Endothelial cell of umbilical vein (primary cell): ENCODE measurements around the gene SEZ6L2. TPM values are rescaled to one million over a fixed set of nuclear protein-coding genes. Genes with fewer than 3 reads are reported as not detected.

ENCODE experiments used
- BruUV-seq: library from RNA; stranded (reverse); fragments of 400-500 nt; replicated peaks from 2 replicates; lab custom pipeline; 2021; lab: Mats Ljungman, UMichigan
- CTCF ChIA-PET: fragments of 300-600, 350-600 bp; sonication (Branson Sonifier 250); formaldehyde crosslinking; loops from one replicate; lab custom pipeline; 2021; ENCODE audit warnings: antibody characterized with exemption, inconsistent platforms; lab: Charles Lee
- POLR2A ChIA-PET: fragments of 300-600, 350-600 bp; sonication (Branson Sonifier 250); formaldehyde crosslinking; loops from one replicate; lab custom pipeline; 2021; ENCODE audit warnings: antibody characterized with exemption, inconsistent platforms; lab: Charles Lee
- DNase-seq: peaks from one replicate; pipeline ENCODE4 v3.0.0-alpha.2; 2011; ENCODE audit warnings: low read depth, low spot score
- FAIRE-seq: peaks from 2 replicates; lab custom pipeline; 2011; peaks lifted over from hg19 to GRCh38; lab: Jason Lieb, UNC
- H2AFZ ChIP-seq: 2 replicates; pipeline ENCODE4 v1.6.0; 2012; ENCODE audit warnings: low read depth, low read length, control low read depth, inconsistent platforms
- H3K27ac ChIP-seq: 2 replicates; pipeline ENCODE4 v1.5.1; 2011; ENCODE audit warnings: low read depth, mild to moderate bottlenecking, control low read depth, low read length, moderate library complexity; ENCODE audit not compliant: insufficient read depth
- H3K27me3 ChIP-seq, 2 experiments: 2 replicates each; pipeline versions ENCODE4 v1.6.0 to v1.6.1; 2011; ENCODE audit warnings: low read length in 2 of 2, mixed read lengths in 1 of 2; ENCODE audit not compliant: control insufficient read depth in 2 of 2, insufficient read depth in 2 of 2
- H3K36me3 ChIP-seq, 2 experiments: 2 replicates in 1 of 2; 3 replicates in 1 of 2; pipeline ENCODE4 v1.5.1; 2011; ENCODE audit warnings: low read length in 2 of 2, mild to moderate bottlenecking in 1 of 2, moderate library complexity in 1 of 2; ENCODE audit not compliant: control insufficient read depth in 2 of 2, insufficient read depth in 2 of 2; ENCODE audit errors: extremely low read depth in 1 of 2
- H3K4me1 ChIP-seq: 3 replicates; pipeline ENCODE4 v1.5.1; 2011; ENCODE audit warnings: mild to moderate bottlenecking, low read length; ENCODE audit not compliant: control insufficient read depth, insufficient read depth; ENCODE audit errors: extremely low read depth
- H3K4me2 ChIP-seq: 2 replicates; pipeline ENCODE4 v1.6.1; 2011; ENCODE audit warnings: low read length, control low read depth, mixed read lengths; ENCODE audit not compliant: insufficient read depth
- H3K4me3 ChIP-seq, 3 experiments: fragments of 200-600 bp in 1 of 3; sonication (generic), shearing (Covaris generic) in 1 of 3; replicated peaks in 1 of 3; 2 replicates each; pipeline ENCODE4 v1.5.1; 2011 to 2016; ENCODE audit warnings: control low read depth in 3 of 3, low read length in 3 of 3, mild to moderate bottlenecking in 2 of 3, inconsistent platforms in 1 of 3, low read depth in 1 of 3, moderate library complexity in 1 of 3; ENCODE audit not compliant: insufficient read depth in 1 of 3
- H3K79me2 ChIP-seq: 2 replicates; pipeline ENCODE4 v1.6.0; 2012; ENCODE audit warnings: low read length, inconsistent platforms; ENCODE audit not compliant: control insufficient read depth, insufficient read depth
- H3K9ac ChIP-seq: replicated peaks from 2 replicates; pipeline ENCODE3; 2011; ENCODE audit warnings: low read length, control low read depth; ENCODE audit not compliant: insufficient read depth; ENCODE audit errors: extremely low read depth
- H3K9me1 ChIP-seq: replicated peaks from 3 replicates; pipeline ENCODE4 v1.6.0; 2011; ENCODE audit warnings: mild to moderate bottlenecking, low read length; ENCODE audit not compliant: control insufficient read depth, insufficient read depth; ENCODE audit errors: extremely low read depth
- H3K9me3 ChIP-seq: replicated peaks from 2 replicates; pipeline ENCODE4 v1.5.1; 2012; ENCODE audit warnings: low read length, inconsistent platforms; ENCODE audit not compliant: control insufficient read depth, insufficient read depth
- H4K20me1 ChIP-seq: replicated peaks from 2 replicates; pipeline ENCODE3; 2011; ENCODE audit warnings: mild to moderate bottlenecking, low read length; ENCODE audit not compliant: control insufficient read depth, insufficient read depth; ENCODE audit errors: extremely low read depth
- FOS ChIP-seq: IDR thresholded peaks from 2 replicates; pipeline ENCODE4 v1.6.1; 2011; ENCODE audit warnings: mild to moderate bottlenecking, low read length, moderate library complexity, borderline replicate concordance; ENCODE audit not compliant: insufficient read depth
- JUN ChIP-seq: IDR thresholded peaks from 2 replicates; pipeline ENCODE4 v1.6.1; 2011; ENCODE audit warnings: borderline replicate concordance, low read depth; ENCODE audit not compliant: insufficient read length, insufficient read depth
- POLR2AphosphoS5 ChIP-seq: IDR thresholded peaks from 2 replicates; pipeline ENCODE4 v1.6.1; 2012; ENCODE audit warnings: low read depth, mild to moderate bottlenecking, control low read depth, low read length, moderate library complexity; ENCODE audit not compliant: insufficient read depth
- dilution Hi-C: fragments of 300-500 bp; cut with MboI; formaldehyde crosslinking; loops from one replicate; pipeline ENCODE4 v1.15.0; 2019; ENCODE audit warnings: low sequenced_read_pairs; ENCODE audit not compliant: extremely low pct_ligation_motif_present
- intact Hi-C: fragments of 100-400 bp; cut with micrococcal nuclease; formaldehyde crosslinking; loops from one replicate; pipeline ENCODE4 v1.10.0; 2022
- polyA plus RNA-seq, 4 experiments: library from polyadenylated mRNA; depleted of rRNA in 3 of 4; stranded (reverse) in 3 of 4; unstranded in 1 of 4; fragments of >200 nt; gene quantifications; 2 replicates each; pipeline versions ENCODE4 v1.2.1 to v1.2.3, GENCODE V29; 2011 to 2012; ENCODE audit warnings: missing spikeins in 1 of 4
- total RNA-seq: library from RNA; stranded (reverse); gene quantifications from 2 replicates; pipeline ENCODE4 v1.2.3, GENCODE V29; 2021

The SEZ6L2 gene
- total and polyA plus RNA-seq, 2 donors (not counting 3 experiments of a cell fraction or from before 2014, with no cell fraction given) = 2.4 to 4.5 TPM

GRCh38 chr16:29826342-29826695, 73.0 kb downstream of the SEZ6L2 start:
- dilution Hi-C loops (no loop called here), intact Hi-C loops (loop anchor here (10.0 kb wide), 1 partner anchor 78 kb away; the partner anchor contains the start of gene ASPHD1)
- no peaks in the 10 kb centered on the region for H3K9me1 ChIP-seq
- no peak for FAIRE-seq
- H3K4me2 ChIP-seq = no peak overlapping the region
- no peak overlapping the region for H3K4me3 ChIP-seq
- TF ChIP-seq POLR2AphosphoS5 = no peak
- H2AFZ ChIP-seq = no peak overlapping the region
- H3K4me1 ChIP-seq = peaks cover 39% of the 10 kb centered on the region
- H3K27me3 ChIP-seq = no peaks in the 10 kb centered on the region
- no peaks in the 10 kb centered on the region for H3K9me3 ChIP-seq
- H3K36me3 ChIP-seq = peaks cover 0 to 3% of the 10 kb centered on the region in 2 experiments
- ChIA-PET POLR2A (no interaction called here), CTCF (interaction anchor here (1.0 to 7.0 kb wide), 6 partner anchors 8 to 41 kb away, joined by 3 to 66 read pairs (median 12); partner anchors contain the start of gene PAGR1)
- DNase-seq = no peak
- H3K27ac ChIP-seq = no peak overlapping the region
- no TSS peak for BruUV-seq
- no peaks in the 10 kb centered on the region for H4K20me1 ChIP-seq
- no peak overlapping the region for H3K9ac ChIP-seq
- peaks cover 21% of the 10 kb centered on the region for H3K79me2 ChIP-seq

GRCh38 chr16:29825145-29826044, 74.0 kb downstream of the SEZ6L2 start:
- dilution Hi-C loops (no loop called here), intact Hi-C loops (loop anchor here (10.0 kb wide), 1 partner anchor 79 kb away; the partner anchor contains the start of gene ASPHD1)
- FAIRE-seq (no peak), DNase-seq (peak; percentile 65)
- Histone ChIP-seq H3K27ac (peak overlapping the region; percentile 73), H3K9me1 (no peaks in the 10 kb centered on the region), H3K9me3 (no peaks in the 10 kb centered on the region), H3K79me2 (peaks cover 29% of the 10 kb centered on the region), H3K36me3 (no peaks in the 10 kb centered on the region), H2AFZ (peak overlapping the region; percentile 7), H3K4me3 (no peak overlapping the region), H3K9ac (no peak overlapping the region), H3K4me2 (peak overlapping the region; percentile 40), H3K27me3 (no peaks in the 10 kb centered on the region), H4K20me1 (no peaks in the 10 kb centered on the region), H3K4me1 (peaks cover 47% of the 10 kb centered on the region)
- POLR2A ChIA-PET = interaction anchor here (0.6 kb wide), 1 partner anchor 18 kb away, joined by 3 read pairs; no protein-coding TSS in a partner anchor
- CTCF ChIA-PET = interaction anchor here (0.6 to 7.0 kb wide), 8 partner anchors 9 to 125 kb away, joined by 3 to 66 read pairs (median 4); partner anchors contain the start of gene PAGR1
- TF ChIP-seq FOS = peak; percentile 39
- no peak for TF ChIP-seq JUN
- no TSS peak for BruUV-seq
